ENCODE data around the gene MAEA. TPM values are rescaled to one million over a fixed set of nuclear protein-coding genes. Genes with fewer than 3 reads are reported as not detected.

MAEA gene
- total RNA-seq, 2 experiments from 2014 or later, result 63.9 to 70.0 TPM

GRCh38 chr4:1305781-1306455, 16.2 kb downstream of the MAEA start:
- Mint-ChIP-seq H3K4me1 (peaks cover 57% of the 10 kb centered on the region), H3K9me3 (ENCODE audit: low read depth) (no peaks in the 10 kb centered on the region), H3K4me3 (peak overlapping the region; percentile 24), H3K27me3 (no peaks in the 10 kb centered on the region), H3K36me3 (peaks cover 32% of the 10 kb centered on the region), H3K27ac (peak overlapping the region; percentile 78)
- ATAC-seq (peak; percentile 58), DNase-seq (peak; percentile 70)
- CTCF ChIA-PET, result no interaction called here

GRCh38 chr4:1307951-1308735, 18.5 kb downstream of the MAEA start:
- Mint-ChIP-seq H3K27me3 (no peaks in the 10 kb centered on the region), H3K4me1 (peaks cover 69% of the 10 kb centered on the region), H3K36me3 (peaks cover 36% of the 10 kb centered on the region), H3K4me3 (no peak overlapping the region), H3K27ac (no peak overlapping the region), H3K9me3 (ENCODE audit: low read depth) (no peaks in the 10 kb centered on the region)
- DNase-seq (no peak), ATAC-seq (no peak)
- CTCF ChIA-PET, result interaction anchor here (1.0 to 2.7 kb wide), 5 partner anchors 10 to 177 kb away, joined by 3 to 11 read pairs (median 4); partner anchors contain the start of gene MAEA

GRCh38 chr4:1309261-1310010, 19.7 kb downstream of the MAEA start:
- peaks cover 42% of the 10 kb centered on the region for H3K36me3 Mint-ChIP-seq

GRCh38 chr4:1310031-1310795, 20.5 kb downstream of the MAEA start:
- Mint-ChIP-seq H3K9me3 (ENCODE audit: low read depth) (no peaks in the 10 kb centered on the region), H3K36me3 (peaks cover 43% of the 10 kb centered on the region), H3K27ac (peak overlapping the region; percentile 56), H3K27me3 (no peaks in the 10 kb centered on the region), H3K4me3 (peak overlapping the region; percentile 21), H3K4me1 (peaks cover 66% of the 10 kb centered on the region)
- ATAC-seq (no peak), DNase-seq (no peak)
- CTCF ChIA-PET, result interaction anchor here (1.2 to 2.7 kb wide), 3 partner anchors 20 to 38 kb away, joined by 5 to 11 read pairs (median 8); partner anchors contain the start of gene MAEA

More at GRCh38 chr4:1309261-1310010, 19.7 kb downstream of the MAEA start:
- Mint-ChIP-seq H3K27ac (peak overlapping the region; percentile 77), H3K4me3 (peak overlapping the region; percentile 61), H3K27me3 (no peaks in the 10 kb centered on the region), H3K9me3 (ENCODE audit: low read depth) (no peaks in the 10 kb centered on the region), H3K4me1 (peaks cover 71% of the 10 kb centered on the region)
- CTCF ChIA-PET, result interaction anchor here (1.0 to 2.7 kb wide), 7 partner anchors 9 to 179 kb away, joined by 3 to 11 read pairs (median 5); partner anchors contain the start of gene MAEA
- peak; percentile 82 for DNase-seq
- ATAC-seq, result peak; percentile 85

- no peak for DNase-seq
- Mint-ChIP-seq H3K36me3 (peaks cover 40% of the 10 kb centered on the region), H3K4me1 (peaks cover 61% of the 10 kb centered on the region), H3K27ac (peak overlapping the region; percentile 60), H3K4me3 (peak overlapping the region; percentile 47), H3K9me3 (ENCODE audit: low read depth) (no peaks in the 10 kb centered on the region), H3K27me3 (no peaks in the 10 kb centered on the region)
- ATAC-seq, result peak; percentile 28
- CTCF ChIA-PET, result interaction anchor here (2.7 kb wide), 1 partner anchor 21 kb away, joined by 11 read pairs; the partner anchor contains the start of gene MAEA
Measured at GRCh38 chr4:1310796-1311631, 21.3 kb downstream of the MAEA start.

- ATAC-seq (no peak), DNase-seq (no peak)
- CTCF ChIA-PET, result interaction anchor here (1.6 kb wide), 1 partner anchor 32 kb away, joined by 3 read pairs; no protein-coding TSS in a partner anchor
- H3K27ac Mint-ChIP-seq, result no peak overlapping the region
- H3K4me3 Mint-ChIP-seq, result no peak overlapping the region
- H3K27me3 Mint-ChIP-seq, result no peaks in the 10 kb centered on the region
- peaks cover 49% of the 10 kb centered on the region for H3K4me1 Mint-ChIP-seq
- H3K36me3 Mint-ChIP-seq, result peaks cover 41% of the 10 kb centered on the region
- no peaks in the 10 kb centered on the region for H3K9me3 Mint-ChIP-seq (ENCODE audit: low read depth)
Measured at GRCh38 chr4:1312821-1313640, 23.3 kb downstream of the MAEA start.

- Mint-ChIP-seq H3K36me3 (peaks cover 40% of the 10 kb centered on the region), H3K9me3 (ENCODE audit: low read depth) (no peaks in the 10 kb centered on the region), H3K27ac (no peak overlapping the region), H3K4me1 (peaks cover 30% of the 10 kb centered on the region), H3K4me3 (no peak overlapping the region), H3K27me3 (no peaks in the 10 kb centered on the region)
- DNase-seq (no peak), ATAC-seq (no peak)
- CTCF ChIA-PET, result interaction anchor here (1.1 kb wide), 1 partner anchor 8 kb away, joined by 4 read pairs; no protein-coding TSS in a partner anchor
Measured at GRCh38 chr4:1315306-1315705, 25.6 kb downstream of the MAEA start.

GRCh38 chr4:1315836-1316536, 26.3 kb downstream of the MAEA start:
- Mint-ChIP-seq H3K27me3 (no peaks in the 10 kb centered on the region), H3K4me1 (peaks cover 25% of the 10 kb centered on the region), H3K9me3 (ENCODE audit: low read depth) (no peaks in the 10 kb centered on the region), H3K4me3 (no peak overlapping the region), H3K36me3 (peaks cover 42% of the 10 kb centered on the region), H3K27ac (peak overlapping the region; percentile 59)
- CTCF ChIA-PET, result no interaction called here
- DNase-seq (no peak), ATAC-seq (no peak)

- CTCF ChIA-PET, result no interaction called here
- no peak overlapping the region for H3K27ac Mint-ChIP-seq
Measured at GRCh38 chr4:1316537-1317168, 27.0 kb downstream of the MAEA start.

GRCh38 chr4:1317177-1318045, 27.7 kb downstream of the MAEA start:
- Mint-ChIP-seq H3K27me3 (no peaks in the 10 kb centered on the region), H3K4me1 (peaks cover 13% of the 10 kb centered on the region), H3K9me3 (ENCODE audit: low read depth) (no peaks in the 10 kb centered on the region), H3K4me3 (no peak overlapping the region), H3K36me3 (peaks cover 41% of the 10 kb centered on the region), H3K27ac (no peak overlapping the region)
- no peak for DNase-seq
- no peak for ATAC-seq
- CTCF ChIA-PET, result interaction anchor here (1.6 kb wide), 1 partner anchor 8 kb away, joined by 3 read pairs; no protein-coding TSS in a partner anchor

More at GRCh38 chr4:1316537-1317168, 27.0 kb downstream of the MAEA start:
- no peaks in the 10 kb centered on the region for H3K9me3 Mint-ChIP-seq (ENCODE audit: low read depth)
- DNase-seq (no peak), ATAC-seq (no peak)
- H3K27me3 Mint-ChIP-seq, result no peaks in the 10 kb centered on the region
- H3K4me1 Mint-ChIP-seq, result peaks cover 18% of the 10 kb centered on the region
- H3K36me3 Mint-ChIP-seq, result peaks cover 45% of the 10 kb centered on the region
- no peak overlapping the region for H3K4me3 Mint-ChIP-seq

Data from activated CD8-positive, alpha-beta memory T cell treated with anti-CD3 and anti-CD28 coated beads, Interleukin-2, amount 10 ng/mL, durations not matched to agents 7 days and 5 days (primary cell).